Activated CD8-positive, alpha-beta T cell treated with anti-CD3 and anti-CD28 coated beads for 36 hours (primary cell): ENCODE measurements around the gene TBXAS1. TPM values are rescaled to one million over a fixed set of nuclear protein-coding genes. Genes with fewer than 3 reads are reported as not detected.

Source experiments
- ATAC-seq: fragments of 200-7000 bp; cut with Tn5 transposase; one replicate; pipeline ENCODE4 v1.10.0; 2021; ENCODE audit warnings: mild to moderate bottlenecking, moderate library complexity
- CTCF ChIA-PET: fragments of 350-600 bp; sonication (Branson Sonifier 250); formaldehyde crosslinking; loops from one replicate; lab custom pipeline; 2021; ENCODE audit warnings: antibody characterized with exemption; lab: Charles Lee
- POLR2A ChIA-PET: fragments of 350-600 bp; sonication (Branson Sonifier 250); formaldehyde crosslinking; loops from one replicate; lab custom pipeline; 2021; ENCODE audit warnings: antibody characterized with exemption; lab: Charles Lee
- DNase-seq: peaks from one replicate; pipeline ENCODE4 v3.0.0-alpha.2; 2020
- H3K27ac Mint-ChIP-seq: one replicate; pipeline ENCODE4 v1.8.0; 2021; ENCODE audit warnings: mild to moderate bottlenecking, mixed read lengths
- H3K27me3 Mint-ChIP-seq: one replicate; pipeline ENCODE4 v1.8.0; 2021; ENCODE audit warnings: mixed read lengths
- H3K36me3 Mint-ChIP-seq: one replicate; pipeline ENCODE4 v1.8.0; 2021; ENCODE audit warnings: low read depth, mixed read lengths
- H3K4me1 Mint-ChIP-seq: one replicate; pipeline ENCODE4 v1.8.0; 2021; ENCODE audit warnings: low read depth, mixed read lengths
- H3K4me3 Mint-ChIP-seq: one replicate; pipeline ENCODE4 v1.8.0; 2021; ENCODE audit warnings: mild to moderate bottlenecking, moderate library complexity, mixed read lengths
- H3K9me3 Mint-ChIP-seq: one replicate; pipeline ENCODE4 v1.8.0; 2021; ENCODE audit warnings: mixed read lengths
- CTCF ChIP-seq: fragments of 200-600 bp; IDR thresholded peaks from one replicate; pipeline ENCODE4 v1.8.0; 2022; ENCODE audit warnings: antibody characterized with exemption, mild to moderate bottlenecking
- intact Hi-C: fragments of 100-400 bp; cut with micrococcal nuclease; formaldehyde crosslinking; loops from one replicate; pipeline ENCODE4 v1.10.0; 2022
- total RNA-seq, 2 experiments: library from RNA; stranded (reverse); gene quantifications; one replicate each; pipeline ENCODE4 v1.2.3, GENCODE V29; 2021

Gene TBXAS1
- total RNA-seq, 2 experiments from 2014 or later: 1.5 to 2.1 TPM

GRCh38 chr7:139909379-139910050 is 80.5 kb downstream of the TBXAS1 start:
- intact Hi-C loops: loop anchor here (10.0 kb wide), 1 partner anchor 135 kb away; the partner anchor contains the start of gene HIPK2
- CTCF ChIA-PET: interaction anchor here (0.7 to 2.0 kb wide), 2 partner anchors 141 to 264 kb away, joined by 3 to 7 read pairs; no protein-coding TSS in a partner anchor
- H3K36me3 Mint-ChIP-seq: no peaks in the 10 kb centered on the region
- POLR2A ChIA-PET: interaction anchor here (1.2 kb wide), 1 partner anchor 28 kb away, joined by 5 read pairs; no protein-coding TSS in a partner anchor
- no peak overlapping the region for H3K27ac Mint-ChIP-seq
- no peaks in the 10 kb centered on the region for H3K9me3 Mint-ChIP-seq
- peaks cover 5% of the 10 kb centered on the region for H3K27me3 Mint-ChIP-seq
- DNase-seq (no peak), ATAC-seq (no peak)
- H3K4me3 Mint-ChIP-seq: no peak overlapping the region
- no peak for TF ChIP-seq CTCF
- H3K4me1 Mint-ChIP-seq: peaks cover 3% of the 10 kb centered on the region

- Mint-ChIP-seq H3K36me3 (no peaks in the 10 kb centered on the region), H3K4me3 (no peak overlapping the region), H3K27ac (no peak overlapping the region), H3K4me1 (peaks cover 18% of the 10 kb centered on the region), H3K9me3 (no peaks in the 10 kb centered on the region), H3K27me3 (peaks cover 4% of the 10 kb centered on the region)
- ATAC-seq (no peak), DNase-seq (no peak)
- intact Hi-C loops: loop anchor here (10.0 kb wide), 1 partner anchor 138 kb away; the partner anchor contains the start of gene HIPK2
- ChIA-PET CTCF (interaction anchor here (0.9 kb wide), 1 partner anchor 30 kb away, joined by 3 read pairs; no protein-coding TSS in a partner anchor), POLR2A (interaction anchor here (0.7 kb wide), 1 partner anchor 24 kb away, joined by 3 read pairs; no protein-coding TSS in a partner anchor)
- no peak for TF ChIP-seq CTCF
Measured at GRCh38 chr7:139913021-139913844, 84.2 kb downstream of the TBXAS1 start.

- intact Hi-C loops: loop anchor here (10.0 kb wide), 1 partner anchor 139 kb away; the partner anchor contains the start of gene HIPK2
- no peak for TF ChIP-seq CTCF
- no peaks in the 10 kb centered on the region for H3K9me3 Mint-ChIP-seq
- no peaks in the 10 kb centered on the region for H3K36me3 Mint-ChIP-seq
- H3K4me1 Mint-ChIP-seq: peaks cover 18% of the 10 kb centered on the region
- H3K27ac Mint-ChIP-seq: no peak overlapping the region
- ChIA-PET CTCF (no interaction called here), POLR2A (interaction anchor here (0.7 kb wide), 1 partner anchor 25 kb away, joined by 3 read pairs; no protein-coding TSS in a partner anchor)
- H3K4me3 Mint-ChIP-seq: no peak overlapping the region
- H3K27me3 Mint-ChIP-seq: peaks cover 4% of the 10 kb centered on the region
- DNase-seq (no peak), ATAC-seq (no peak)
Measured at GRCh38 chr7:139913845-139914135, 84.7 kb downstream of the TBXAS1 start.

- Mint-ChIP-seq H3K27me3 (peaks cover 4% of the 10 kb centered on the region), H3K4me1 (peaks cover 18% of the 10 kb centered on the region), H3K9me3 (no peaks in the 10 kb centered on the region), H3K36me3 (no peaks in the 10 kb centered on the region), H3K27ac (no peak overlapping the region), H3K4me3 (no peak overlapping the region)
- no peak for TF ChIP-seq CTCF
- DNase-seq: no peak
- ChIA-PET CTCF (interaction anchor here (0.9 to 3.0 kb wide), 5 partner anchors 32 to 296 kb away, joined by 3 to 16 read pairs (median 5); no protein-coding TSS in a partner anchor), POLR2A (interaction anchor here (0.7 kb wide), 1 partner anchor 26 kb away, joined by 3 read pairs; no protein-coding TSS in a partner anchor)
- intact Hi-C loops: loop anchor here (10.0 kb wide), 1 partner anchor 140 kb away; the partner anchor contains the start of gene HIPK2
- no peak for ATAC-seq
Measured at GRCh38 chr7:139914306-139915267, 85.5 kb downstream of the TBXAS1 start.
